IPS DF 4.7 (cell line): ENCODE measurements around the gene SLC25A34.
"Not testable (repeated sequence)": the region's sequence is repeated elsewhere in the genome, so short reads cannot be mapped to it uniquely, and the experiment has no call there.

Source experiments
- DNase-seq: peaks from one replicate; pipeline ENCODE4 v3.0.0-alpha.2; 2013; ENCODE audit warnings: low spot score; ENCODE audit errors: extremely low read depth

The SLC25A34 gene

DNA sequence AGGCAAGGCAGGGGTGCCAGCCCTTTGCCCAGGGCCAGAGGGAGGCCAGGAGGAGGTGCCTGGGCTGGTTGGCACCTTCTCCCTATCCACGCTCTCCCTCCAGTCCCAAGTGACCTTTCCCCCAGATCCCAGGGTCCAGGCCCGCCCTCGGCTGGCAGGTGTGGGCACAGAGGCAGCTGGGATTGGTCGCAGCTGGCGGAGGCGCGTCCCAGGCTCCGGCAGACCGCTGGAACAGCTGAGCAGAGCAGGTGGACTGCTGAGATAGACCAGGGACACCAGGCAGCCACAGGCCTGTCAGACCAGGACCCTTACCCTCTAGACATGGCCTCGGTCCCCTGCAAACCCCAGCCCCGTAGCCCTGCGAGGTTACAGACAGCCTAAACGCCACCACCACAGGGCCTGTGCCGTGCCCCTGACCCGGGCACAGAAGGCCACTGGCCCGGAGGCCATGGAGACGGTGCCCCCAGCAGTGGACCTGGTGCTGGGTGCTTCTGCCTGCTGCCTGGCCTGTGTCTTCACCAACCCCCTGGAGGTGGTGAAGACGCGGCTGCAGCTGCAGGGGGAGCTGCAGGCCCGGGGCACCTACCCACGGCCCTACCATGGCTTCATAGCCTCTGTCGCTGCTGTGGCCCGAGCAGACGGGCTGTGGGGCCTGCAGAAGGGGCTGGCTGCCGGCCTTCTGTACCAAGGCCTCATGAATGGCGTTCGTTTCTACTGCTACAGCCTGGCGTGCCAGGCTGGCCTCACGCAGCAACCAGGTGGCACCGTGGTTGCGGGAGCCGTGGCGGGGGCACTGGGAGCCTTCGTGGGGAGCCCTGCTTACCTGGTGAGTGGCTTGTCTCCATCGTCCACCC is at the start of gene SLC25A34:
TSS of gene SLC25A34 (plus strand) at position 221 of the 854 bp plus-strand sequence. CDS start at position 449, 228 bp downstream.
- DNase-seq, result no peak

GRCh38 chr1:15687446-15687845 is 48.6 kb upstream of the SLC25A34 start:
- DNase-seq, result no peak

DNA sequence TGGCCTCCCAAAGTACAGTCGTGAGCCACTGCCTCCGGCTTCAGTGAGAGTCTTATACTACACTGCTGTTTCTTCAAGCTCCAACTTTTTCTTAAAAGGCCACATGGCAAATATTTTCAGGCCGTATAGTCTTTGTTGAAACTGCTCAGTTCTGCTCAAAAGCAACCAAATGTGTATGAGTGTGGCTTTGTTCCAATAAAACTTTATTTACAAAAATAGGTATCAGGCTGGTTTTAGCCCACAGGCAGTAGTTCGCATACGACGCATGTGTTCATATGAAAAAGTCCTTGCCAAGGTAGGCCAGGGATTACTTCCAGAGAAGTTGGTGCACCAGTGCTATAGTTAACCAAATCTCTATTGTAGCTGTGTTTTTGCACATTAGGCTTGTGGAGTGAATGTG is 45.7 kb upstream of the SLC25A34 start:
- DNase-seq, result no peak

DNA sequence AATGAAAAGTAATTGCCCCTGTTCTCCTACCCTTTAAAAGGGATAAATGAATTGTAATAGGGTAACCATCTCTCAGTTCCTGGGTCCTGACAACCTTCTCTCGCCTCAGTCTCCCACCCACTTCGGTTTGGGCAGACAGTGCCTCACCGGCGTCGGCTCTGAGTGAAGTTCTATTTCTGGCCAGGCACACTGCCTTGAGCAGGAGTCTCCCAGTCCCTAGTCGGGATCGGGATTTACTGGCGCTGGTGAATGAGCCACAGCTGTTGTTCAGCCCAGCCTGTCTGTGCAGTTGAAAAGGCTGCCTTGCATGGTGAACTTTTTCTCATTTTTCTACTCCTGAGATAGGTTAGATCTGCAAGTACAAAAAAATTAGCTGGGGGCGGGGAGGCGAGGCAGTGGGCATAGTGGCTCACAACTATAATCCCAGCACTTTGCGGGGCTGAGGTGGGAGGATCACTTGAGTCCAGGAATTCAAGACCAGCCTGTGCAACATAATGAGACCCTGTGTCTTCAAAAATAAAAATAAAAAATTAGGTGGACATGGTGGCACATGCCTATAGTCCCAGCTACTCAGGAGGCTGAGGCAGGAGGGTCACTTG is 44.5 kb upstream of the SLC25A34 start:
- no peak for DNase-seq

- DNase-seq, result no peak
Observed at GRCh38 chr1:15692121-15692682, 43.9 kb upstream of the SLC25A34 start.

DNA sequence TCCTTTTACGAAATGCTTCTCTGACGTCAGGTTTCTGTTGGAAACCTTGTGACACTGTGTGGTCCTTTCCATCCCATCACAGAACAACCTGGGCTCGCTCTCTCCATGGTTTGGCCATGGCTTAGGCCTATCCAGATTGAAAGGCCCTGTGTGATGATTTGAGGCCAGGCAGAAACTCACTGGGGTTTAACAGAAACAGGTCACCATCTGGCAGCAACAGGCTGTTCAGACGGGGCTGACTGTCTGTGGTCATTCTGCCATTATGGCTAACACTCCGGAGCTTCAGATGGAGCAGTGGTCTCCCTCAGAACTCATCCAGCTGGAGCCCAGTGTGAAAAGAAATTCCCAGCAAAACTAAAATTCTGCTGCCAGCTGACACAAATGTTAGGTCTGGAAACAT is 42.7 kb upstream of the SLC25A34 start:
- no peak for DNase-seq

DNA sequence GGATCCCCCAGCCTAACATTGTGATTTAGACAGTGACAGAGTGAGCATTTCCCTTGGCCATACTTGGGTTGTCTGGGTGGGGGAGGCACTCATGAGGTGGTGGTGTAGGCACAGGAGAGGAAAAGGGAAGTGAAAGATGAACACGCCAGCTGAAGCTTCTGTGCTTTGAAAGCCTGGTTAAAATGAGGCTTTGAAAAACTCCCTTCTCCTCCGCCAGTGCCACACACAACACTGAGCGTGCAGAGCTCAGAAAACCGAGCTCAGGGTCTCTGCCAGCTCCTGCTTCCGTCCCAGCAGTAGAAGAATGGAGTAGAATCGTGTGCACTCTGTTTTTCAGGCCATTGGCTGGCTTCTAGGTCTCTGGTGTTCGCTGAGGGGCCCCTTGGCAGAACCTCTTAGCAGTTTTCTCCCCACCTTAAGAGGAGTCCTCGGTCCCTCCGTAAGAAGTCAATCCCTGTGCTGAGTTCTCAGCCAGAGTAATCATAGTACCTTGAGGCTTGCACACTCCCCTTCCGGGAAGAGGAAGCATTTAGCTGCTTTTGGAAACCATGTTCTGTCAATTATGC is 39.0 kb upstream of the SLC25A34 start:
- no peak for DNase-seq

DNA sequence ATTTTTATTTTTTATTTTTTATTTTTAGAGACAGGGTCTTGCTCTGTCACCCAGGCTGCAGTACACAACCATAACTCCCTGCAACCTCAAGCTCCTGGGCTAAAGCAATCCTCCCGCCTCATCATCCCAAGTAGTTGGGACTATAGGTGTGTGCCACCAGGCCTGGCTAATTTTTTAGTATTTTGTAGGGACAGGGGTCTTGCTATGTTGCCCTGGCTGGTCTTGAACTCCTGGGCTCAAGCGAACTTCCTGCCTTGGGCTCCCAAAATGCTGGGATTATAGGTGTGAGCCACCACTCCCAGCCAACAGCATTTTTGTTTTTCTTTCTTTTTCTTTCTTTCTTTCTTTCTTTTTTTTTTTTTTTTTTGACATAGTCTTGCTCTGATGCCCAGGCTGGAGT is 37.9 kb upstream of the SLC25A34 start:
- DNase-seq, result no peak

DNA sequence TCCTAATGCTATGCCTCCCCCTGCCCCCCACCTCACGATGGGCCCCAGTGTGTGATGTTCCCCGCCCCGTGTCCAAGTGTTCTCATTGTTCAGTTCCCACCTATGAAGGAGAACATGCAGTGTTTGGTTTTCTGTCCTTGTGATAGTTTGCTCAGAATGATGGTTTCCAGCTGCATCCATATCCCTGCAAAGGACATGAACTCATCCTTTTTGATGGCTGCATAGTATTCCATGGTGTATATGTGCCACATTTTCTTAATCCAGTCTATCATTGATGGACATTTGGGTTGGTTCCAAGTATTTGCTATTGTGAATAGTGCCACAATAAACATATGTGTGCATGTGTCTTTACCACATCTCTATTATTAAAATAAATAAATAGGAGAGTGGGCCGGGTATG is 36.7 kb upstream of the SLC25A34 start:
- not testable (repeated sequence) for DNase-seq

DNA sequence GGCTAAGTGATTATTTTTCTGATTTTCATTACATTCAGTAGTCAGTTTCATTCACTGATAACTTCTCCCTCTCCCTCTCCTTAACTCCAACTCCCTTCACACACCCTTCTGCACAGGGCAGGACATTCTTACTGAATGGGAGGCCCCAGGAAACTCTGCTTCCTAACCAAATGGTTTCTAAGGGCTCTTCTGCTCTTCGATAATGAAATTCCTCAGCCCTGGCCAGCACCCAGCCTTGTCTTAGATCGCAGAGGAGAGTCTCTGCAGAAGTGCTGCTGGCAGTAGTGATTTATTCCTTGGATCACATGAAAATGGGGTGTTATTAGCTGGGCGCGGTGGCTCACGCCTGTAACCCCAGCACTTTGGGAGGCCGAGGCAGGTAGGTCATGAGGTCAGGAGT is 35.5 kb upstream of the SLC25A34 start:
- no peak for DNase-seq

DNA sequence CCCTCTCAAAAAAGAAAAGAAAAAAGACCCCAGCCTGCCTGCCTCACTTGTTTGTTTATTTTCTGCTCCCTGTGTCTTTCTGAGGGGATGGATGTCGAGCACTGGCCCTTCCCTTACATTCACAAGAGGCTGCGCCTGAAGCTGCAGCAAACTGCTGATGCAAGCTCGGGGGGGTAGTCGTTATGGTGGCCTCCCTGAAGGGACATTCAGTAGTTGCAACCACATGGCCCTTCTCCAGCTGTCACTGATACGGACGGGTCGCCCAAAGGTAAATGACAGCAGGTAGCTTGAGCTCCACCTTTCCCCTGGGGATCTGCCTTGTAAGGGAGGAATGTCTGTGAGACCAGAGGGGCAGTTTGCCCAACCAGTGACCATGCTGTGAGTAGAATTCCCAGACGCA is 34.3 kb upstream of the SLC25A34 start:
- no peak for DNase-seq

- DNase-seq, result no peak
Observed at GRCh38 chr1:15702722-15703550, 33.1 kb upstream of the SLC25A34 start.

- DNase-seq, result no peak
Observed at GRCh38 chr1:15703562-15703961, 32.5 kb upstream of the SLC25A34 start.

- no peak for DNase-seq
Observed at GRCh38 chr1:15704526-15705183, 31.4 kb upstream of the SLC25A34 start.

GRCh38 chr1:15705184-15705566 is 30.9 kb upstream of the SLC25A34 start:
- DNase-seq, result no peak

DNA sequence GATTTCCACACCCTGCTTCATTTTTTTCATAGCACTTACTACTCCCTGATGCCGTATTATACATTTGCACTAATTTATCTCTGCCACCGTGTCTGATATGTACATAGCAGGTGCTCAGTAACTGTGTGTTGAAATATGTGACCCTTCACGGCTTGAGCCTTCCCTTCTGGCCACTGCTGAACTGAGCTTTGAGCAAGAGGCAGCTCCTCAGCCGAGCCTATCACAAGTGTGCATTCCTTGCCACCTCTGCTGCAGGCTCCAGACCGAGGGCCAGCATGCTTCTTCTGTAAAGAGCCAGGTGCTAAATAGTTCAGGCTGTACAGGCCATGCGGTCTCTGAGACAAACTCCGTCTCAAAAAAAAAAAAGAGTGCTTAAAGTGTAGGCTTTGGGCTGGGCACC is 29.3 kb upstream of the SLC25A34 start:
- DNase-seq, result no peak

- no peak for DNase-seq
Observed at GRCh38 chr1:15707239-15707925, 28.7 kb upstream of the SLC25A34 start.

DNA sequence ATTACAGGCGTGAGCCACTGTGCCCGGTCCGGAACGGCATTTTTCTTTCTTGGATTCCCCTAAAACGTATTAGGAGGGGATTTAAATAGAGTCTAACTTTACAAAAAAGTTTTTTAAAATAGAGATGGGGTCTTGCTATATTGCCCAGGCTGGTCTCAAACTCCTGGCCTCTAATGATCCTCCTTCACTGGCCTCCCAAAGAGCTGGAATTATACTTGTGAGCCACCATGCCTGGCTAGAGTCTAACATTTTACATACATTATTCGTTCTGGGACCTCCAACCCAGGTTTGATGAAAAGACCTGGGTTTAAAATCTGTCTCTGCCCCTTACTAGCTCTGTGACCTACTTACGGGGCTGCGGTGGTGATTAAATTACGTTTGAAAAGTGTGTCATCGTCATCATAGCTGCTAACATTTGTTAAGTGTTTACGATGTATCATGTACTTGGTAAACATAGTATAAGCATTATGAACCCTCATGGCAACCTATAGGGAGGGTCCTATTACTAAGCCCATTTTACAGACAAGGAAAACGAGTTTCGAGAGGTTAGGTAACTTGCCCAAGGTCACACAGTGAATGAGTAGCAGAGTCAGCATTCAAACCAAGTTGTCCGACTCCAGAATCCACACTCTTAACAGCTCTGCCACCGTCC is 27.4 kb upstream of the SLC25A34 start:
- DNase-seq, result no peak

DNA sequence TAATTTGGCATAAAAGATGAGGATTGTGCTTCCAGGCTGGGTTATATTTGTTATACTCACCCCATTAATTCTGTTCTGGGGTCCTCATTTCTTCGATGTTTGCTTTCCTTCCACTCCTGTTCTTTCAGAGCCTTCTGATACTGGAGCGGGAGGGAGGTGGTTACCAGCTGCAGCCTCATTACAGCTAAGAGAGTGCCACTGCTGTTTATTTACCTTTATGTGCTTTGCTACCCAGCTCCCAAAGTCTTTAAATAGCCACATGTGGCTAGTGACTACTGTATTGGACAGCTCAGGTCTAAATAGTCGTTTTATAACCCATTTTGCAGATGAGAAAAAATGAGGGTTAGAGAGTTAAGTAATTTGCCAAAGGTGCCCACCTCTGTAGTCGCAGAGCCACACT is 26.8 kb upstream of the SLC25A34 start:
- no peak for DNase-seq

DNA sequence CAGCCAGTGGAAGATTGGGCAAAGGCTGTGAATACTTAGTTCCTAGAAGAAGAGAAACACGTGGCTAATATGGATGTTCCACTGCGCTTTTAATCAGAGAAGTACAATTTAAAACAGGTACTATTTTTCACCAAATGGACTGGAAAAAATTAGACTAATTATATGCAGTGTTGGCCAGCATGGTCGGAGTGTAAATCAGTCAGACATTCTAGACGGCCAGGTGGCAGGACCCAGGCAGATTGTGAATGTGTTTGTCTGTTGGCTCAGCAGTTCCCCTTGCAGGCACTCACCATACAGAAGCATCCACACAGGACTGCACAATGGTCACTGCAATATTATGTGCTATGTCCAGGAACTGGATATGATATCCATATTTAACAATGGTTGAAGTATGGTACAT is 23.9 kb upstream of the SLC25A34 start:
- DNase-seq, result no peak
